Activated naive CD4-positive, alpha-beta T cell treated with anti-CD3 and anti-CD28 coated beads for 36 hours (primary cell): ENCODE data around the gene MRPS26. TPM values are rescaled to one million over a fixed set of nuclear protein-coding genes. Genes with fewer than 3 reads are reported as not detected.
"Not testable (repeated sequence)": the region's sequence is repeated elsewhere in the genome, so short reads cannot be mapped to it uniquely, and the experiment has no call there.

ENCODE experiments used
- CTCF ChIA-PET: fragments of 350-600 bp; sonication (Branson Sonifier 250); formaldehyde crosslinking; loops from one replicate; lab custom pipeline; 2021; ENCODE audit warnings: antibody characterized with exemption; lab: Charles Lee
- DNase-seq: peaks from one replicate; pipeline ENCODE4 v3.0.0-alpha.2; 2020
- H3K27ac Mint-ChIP-seq: one replicate; pipeline ENCODE4 v1.8.0; 2021; ENCODE audit warnings: mild to moderate bottlenecking, mixed read lengths
- H3K27me3 Mint-ChIP-seq: one replicate; pipeline ENCODE4 v1.8.0; 2021; ENCODE audit warnings: low read depth, mixed read lengths
- H3K36me3 Mint-ChIP-seq: one replicate; pipeline ENCODE4 v1.8.0; 2021; ENCODE audit warnings: low read depth, mixed read lengths
- H3K4me1 Mint-ChIP-seq: one replicate; pipeline ENCODE4 v1.8.0; 2021; ENCODE audit warnings: low read depth, mixed read lengths
- H3K4me3 Mint-ChIP-seq: one replicate; pipeline ENCODE4 v1.8.0; 2021; ENCODE audit warnings: mild to moderate bottlenecking, moderate library complexity, mixed read lengths
- H3K9me3 Mint-ChIP-seq: one replicate; pipeline ENCODE4 v1.8.0; 2021; ENCODE audit warnings: mixed read lengths
- intact Hi-C: fragments of 100-400 bp; cut with micrococcal nuclease; formaldehyde crosslinking; loops from one replicate; pipeline ENCODE4 v1.15.1; 2023
- total RNA-seq, 2 experiments: library from RNA; stranded (reverse); gene quantifications; one replicate each; pipeline ENCODE4 v1.2.3, GENCODE V29; 2021

MRPS26 gene
- total RNA-seq, 2 experiments from 2014 or later, result 50.0 to 52.4 TPM

- no peak overlapping the region for H3K27ac Mint-ChIP-seq
- CTCF ChIA-PET, result no interaction called here
These were observed 24.1 kb upstream of the MRPS26 start for GRCh38 chr20:3021777-3022176.

GRCh38 chr20:3022559-3023490 lies 23.0 kb upstream of the MRPS26 start:
- CTCF ChIA-PET, H3K9me3 Mint-ChIP-seq, H3K4me3 Mint-ChIP-seq, H3K4me1 Mint-ChIP-seq, intact Hi-C loops, DNase-seq, H3K27me3 Mint-ChIP-seq, H3K27ac Mint-ChIP-seq: not testable (repeated sequence)
- peaks cover 18% of the 10 kb centered on the region for H3K36me3 Mint-ChIP-seq

More at GRCh38 chr20:3021777-3022176, 24.1 kb upstream of the MRPS26 start:
- DNase-seq, result no peak
- no peaks in the 10 kb centered on the region for H3K27me3 Mint-ChIP-seq
- no peaks in the 10 kb centered on the region for H3K4me1 Mint-ChIP-seq
- peaks cover 22% of the 10 kb centered on the region for H3K36me3 Mint-ChIP-seq
- H3K4me3 Mint-ChIP-seq, result no peak overlapping the region
- intact Hi-C loops, result no loop called here
- H3K9me3 Mint-ChIP-seq, result no peaks in the 10 kb centered on the region

- H3K9me3 Mint-ChIP-seq, result no peaks in the 10 kb centered on the region
- no peaks in the 10 kb centered on the region for H3K4me1 Mint-ChIP-seq
- intact Hi-C loops, result no loop called here
- no peak for DNase-seq
- peaks cover 14% of the 10 kb centered on the region for H3K36me3 Mint-ChIP-seq
- H3K4me3 Mint-ChIP-seq, result no peak overlapping the region
- no peaks in the 10 kb centered on the region for H3K27me3 Mint-ChIP-seq
- CTCF ChIA-PET, result no interaction called here
- no peak overlapping the region for H3K27ac Mint-ChIP-seq
These were observed 17.9 kb upstream of the MRPS26 start for GRCh38 chr20:3027987-3028386.

- intact Hi-C loops, result no loop called here
- DNase-seq, result no peak
- Mint-ChIP-seq H3K4me3 (no peak overlapping the region), H3K4me1 (no peaks in the 10 kb centered on the region), H3K27ac (no peak overlapping the region), H3K27me3 (no peaks in the 10 kb centered on the region), H3K36me3 (peaks cover 15% of the 10 kb centered on the region), H3K9me3 (no peaks in the 10 kb centered on the region)
- CTCF ChIA-PET, result no interaction called here
These were observed 14.2 kb upstream of the MRPS26 start for GRCh38 chr20:3031524-3032147.

GRCh38 chr20:3032624-3033023 lies 13.2 kb upstream of the MRPS26 start:
- CTCF ChIA-PET, result no interaction called here
- Mint-ChIP-seq H3K4me1 (no peaks in the 10 kb centered on the region), H3K4me3 (no peak overlapping the region), H3K27me3 (no peaks in the 10 kb centered on the region), H3K9me3 (no peaks in the 10 kb centered on the region), H3K27ac (no peak overlapping the region), H3K36me3 (peaks cover 13% of the 10 kb centered on the region)
- DNase-seq, result no peak
- intact Hi-C loops, result no loop called here

- Mint-ChIP-seq H3K27me3 (no peaks in the 10 kb centered on the region), H3K36me3 (peaks cover 15% of the 10 kb centered on the region), H3K4me1 (no peaks in the 10 kb centered on the region), H3K27ac (no peak overlapping the region), H3K4me3 (no peak overlapping the region), H3K9me3 (no peaks in the 10 kb centered on the region)
- DNase-seq, result no peak
- intact Hi-C loops, result no loop called here
- CTCF ChIA-PET, result no interaction called here
These were observed 8.2 kb upstream of the MRPS26 start for GRCh38 chr20:3037654-3038053.

- DNase-seq, result no peak
- H3K36me3 Mint-ChIP-seq, result peaks cover 15% of the 10 kb centered on the region
- H3K27me3 Mint-ChIP-seq, result no peaks in the 10 kb centered on the region
- no peak overlapping the region for H3K27ac Mint-ChIP-seq
- no peaks in the 10 kb centered on the region for H3K9me3 Mint-ChIP-seq
- no peaks in the 10 kb centered on the region for H3K4me1 Mint-ChIP-seq
- H3K4me3 Mint-ChIP-seq, result no peak overlapping the region
- CTCF ChIA-PET, result no interaction called here
- intact Hi-C loops, result no loop called here
These were observed 7.4 kb upstream of the MRPS26 start for GRCh38 chr20:3038454-3038853.

GRCh38 chr20:3039426-3039825 lies 6.4 kb upstream of the MRPS26 start:
- intact Hi-C loops, result no loop called here
- DNase-seq, result no peak
- CTCF ChIA-PET, result interaction anchor here (1.2 kb wide), 1 partner anchor 76 kb away, joined by 4 read pairs; no protein-coding TSS in a partner anchor
- Mint-ChIP-seq H3K4me1 (no peaks in the 10 kb centered on the region), H3K9me3 (no peaks in the 10 kb centered on the region), H3K4me3 (no peak overlapping the region), H3K27me3 (no peaks in the 10 kb centered on the region), H3K27ac (no peak overlapping the region), H3K36me3 (peaks cover 15% of the 10 kb centered on the region)

GRCh38 chr20:3040086-3040485 lies 5.8 kb upstream of the MRPS26 start:
- H3K27ac Mint-ChIP-seq, result no peak overlapping the region
- H3K36me3 Mint-ChIP-seq, result peaks cover 12% of the 10 kb centered on the region
- H3K4me3 Mint-ChIP-seq, result no peak overlapping the region
- no peaks in the 10 kb centered on the region for H3K9me3 Mint-ChIP-seq
- H3K4me1 Mint-ChIP-seq, result peaks cover 2% of the 10 kb centered on the region
- H3K27me3 Mint-ChIP-seq, result no peaks in the 10 kb centered on the region
- CTCF ChIA-PET, result interaction anchor here (1.2 kb wide), 1 partner anchor 75 kb away, joined by 4 read pairs; no protein-coding TSS in a partner anchor
- no peak for DNase-seq
- intact Hi-C loops, result no loop called here

- DNase-seq, result no peak
These were observed 3.9 kb upstream of the MRPS26 start for GRCh38 chr20:3041854-3042409.

GRCh38 chr20:3042625-3043024 lies 3.2 kb upstream of the MRPS26 start:
- Mint-ChIP-seq H3K27me3 (no peaks in the 10 kb centered on the region), H3K4me3 (no peak overlapping the region), H3K4me1 (peaks cover 17% of the 10 kb centered on the region), H3K9me3 (no peaks in the 10 kb centered on the region), H3K36me3 (peaks cover 8% of the 10 kb centered on the region), H3K27ac (no peak overlapping the region)
- intact Hi-C loops, result no loop called here
- DNase-seq, result no peak
- CTCF ChIA-PET, result interaction anchor here (3.2 kb wide), 1 partner anchor 10 kb away, joined by 11 read pairs; no protein-coding TSS in a partner anchor

More at GRCh38 chr20:3041854-3042409, 3.9 kb upstream of the MRPS26 start:
- no peak overlapping the region for H3K27ac Mint-ChIP-seq
- H3K4me3 Mint-ChIP-seq, result no peak overlapping the region
- no peaks in the 10 kb centered on the region for H3K9me3 Mint-ChIP-seq
- peaks cover 7% of the 10 kb centered on the region for H3K36me3 Mint-ChIP-seq
- intact Hi-C loops, result no loop called here
- CTCF ChIA-PET, result interaction anchor here (3.2 kb wide), 1 partner anchor 11 kb away, joined by 11 read pairs; no protein-coding TSS in a partner anchor
- H3K4me1 Mint-ChIP-seq, result peaks cover 11% of the 10 kb centered on the region
- H3K27me3 Mint-ChIP-seq, result no peaks in the 10 kb centered on the region

- intact Hi-C loops, result no loop called here
These were observed 2.5 kb upstream of the MRPS26 start, which contains the start of gene GNRH2 for GRCh38 chr20:3043322-3043721. TSS of gene GNRH2 (plus strand) at chr20:3043622. CDS start at chr20:3044415, 793 bp downstream.

More at GRCh38 chr20:3043322-3043721, 2.5 kb upstream of the MRPS26 start, which contains the start of gene GNRH2:
- CTCF ChIA-PET, result interaction anchor here (3.2 kb wide), 1 partner anchor 10 kb away, joined by 11 read pairs; no protein-coding TSS in a partner anchor
- no peaks in the 10 kb centered on the region for H3K27me3 Mint-ChIP-seq
- no peak within 1 kb of the TSS for H3K27ac Mint-ChIP-seq
- H3K4me3 Mint-ChIP-seq, result no peak within 1 kb of the TSS
- no peak for DNase-seq
- H3K9me3 Mint-ChIP-seq, result no peaks in the 10 kb centered on the region
- peaks cover 20% of the 10 kb centered on the region for H3K4me1 Mint-ChIP-seq
- peaks cover 10% of the 10 kb centered on the region for H3K36me3 Mint-ChIP-seq
